SK-N-SH (cell line): ENCODE measurements around the gene ERVMER34-1. TPM values are rescaled to one million over a fixed set of nuclear protein-coding genes. Genes with fewer than 3 reads are reported as not detected.
A peak's percentile ranks its signal among the peaks of the same experiment; 100 is the strongest.

Experiments used
- CTCF ChIA-PET: fragments of 300-600, 350-600 bp; formaldehyde crosslinking; extraction: SDS; loops from one replicate; lab custom pipeline; 2021; lab: Yijun Ruan, JAX
- POLR2A ChIA-PET: fragments of 350-600 bp; sonication (Branson Sonifier 250); formaldehyde crosslinking; extraction: SDS; loops from one replicate; lab custom pipeline; 2020; ENCODE audit warnings: antibody characterized with exemption, inconsistent platforms; lab: Yijun Ruan, JAX
- DNase-seq: peaks from one replicate; pipeline ENCODE4 v3.0.0; 2012
- H2AFZ ChIP-seq: fragments of 200-600 bp; sonication (generic); 2 replicates; pipeline ENCODE4 v1.8.1; 2016; ENCODE audit warnings: antibody characterized with exemption, mild to moderate bottlenecking, low read depth
- H3F3A ChIP-seq: fragments of 200-600 bp; sonication (generic); replicated peaks from 2 replicates; pipeline ENCODE3; 2016; ENCODE audit warnings: antibody characterized with exemption, mild to moderate bottlenecking; ENCODE audit not compliant: insufficient read depth
- H3K27ac ChIP-seq, 2 experiments: fragments of 200-500 bp in 1 of 2; fragments of 200-600 bp in 1 of 2; sonication (Bioruptor generic) in 1 of 2; sonication (generic), shearing (Covaris generic) in 1 of 2; 2 replicates each; pipeline versions ENCODE4 v1.5.1 to v1.6.1; 2014 to 2016; ENCODE audit warnings: low read depth in 2 of 2, inconsistent platforms in 1 of 2, low read length in 1 of 2, mild to moderate bottlenecking in 1 of 2, mixed read lengths in 1 of 2
- H3K27me3 ChIP-seq: fragments of 200-600 bp; sonication (generic), shearing (Covaris generic); 2 replicates; pipeline ENCODE4 v1.6.1; 2016; ENCODE audit warnings: mixed run types; ENCODE audit not compliant: insufficient read depth
- H3K36me3 ChIP-seq, 2 experiments: fragments of 200-500 bp in 1 of 2; fragments of 200-600 bp in 1 of 2; sonication (Bioruptor generic) in 1 of 2; sonication (generic) in 1 of 2; replicated peaks in 1 of 2; 2 replicates each; pipeline versions ENCODE3 to v1.5.1; 2014 to 2016; ENCODE audit warnings: low read length in 1 of 2, mild to moderate bottlenecking in 1 of 2; ENCODE audit not compliant: insufficient read depth in 2 of 2, control insufficient read depth in 1 of 2
- H3K4me1 ChIP-seq, 2 experiments: fragments of 200-500 bp in 1 of 2; fragments of 200-600 bp in 1 of 2; sonication (Bioruptor generic) in 1 of 2; sonication (generic), shearing (Covaris generic) in 1 of 2; 2 replicates each; pipeline versions ENCODE4 v1.5.1 to v1.6.1; 2014 to 2016; ENCODE audit warnings: low read depth in 1 of 2, low read length in 1 of 2, mixed run types in 1 of 2; ENCODE audit not compliant: insufficient read depth in 2 of 2, control insufficient read depth in 1 of 2
- H3K4me2 ChIP-seq: fragments of 200-600 bp; sonication (generic), shearing (Covaris generic); 2 replicates; pipeline ENCODE4 v1.6.1; 2017; ENCODE audit warnings: mixed run types
- H3K4me3 ChIP-seq, 2 experiments: fragments of 200-500 bp in 1 of 2; fragments of 200-600 bp in 1 of 2; sonication (Bioruptor generic) in 1 of 2; sonication (generic), shearing (Covaris generic) in 1 of 2; 2 replicates each; pipeline versions ENCODE4 v1.5.1 to v1.8.1; 2014 to 2016; ENCODE audit warnings: low read depth in 2 of 2, inconsistent platforms in 1 of 2, low read length in 1 of 2, mild to moderate bottlenecking in 1 of 2, mixed read lengths in 1 of 2, moderate library complexity in 1 of 2
- H3K79me2 ChIP-seq: fragments of 200-600 bp; sonication (generic); 2 replicates; pipeline ENCODE4 v1.8.1; 2017; ENCODE audit warnings: mild to moderate bottlenecking; ENCODE audit not compliant: insufficient read depth
- H3K9ac ChIP-seq: fragments of 200-600 bp; sonication (generic); 2 replicates; pipeline ENCODE4 v1.6.1; 2017; ENCODE audit warnings: mixed run types
- H3K9me2 ChIP-seq: fragments of 200-600 bp; sonication (generic); 2 replicates; pipeline ENCODE4 v1.6.1; 2017; ENCODE audit warnings: mixed run types
- H3K9me3 ChIP-seq: fragments of 200-600 bp; sonication (generic); 2 replicates; pipeline ENCODE4 v1.6.1; 2017; ENCODE audit warnings: mixed run types, mild to moderate bottlenecking, moderate library complexity
- H4K20me1 ChIP-seq: fragments of 200-600 bp; sonication (generic); 2 replicates; pipeline ENCODE4 v1.6.1; 2017; ENCODE audit warnings: mild to moderate bottlenecking, mixed run types; ENCODE audit not compliant: insufficient read depth
- EP300 ChIP-seq, 2 experiments: IDR thresholded peaks; 2 replicates each; pipeline versions ENCODE4 v1.4.0 to v1.6.1; 2012; ENCODE audit warnings: borderline replicate concordance in 1 of 2, low read depth in 1 of 2, low read length in 1 of 2
- FOSL2 ChIP-seq: IDR thresholded peaks from 2 replicates; pipeline ENCODE4 v1.4.0; 2012; ENCODE audit warnings: low read depth, mild to moderate bottlenecking, moderate library complexity, borderline replicate concordance
- FOXJ3 ChIP-seq: sonication (generic); formaldehyde crosslinking; IDR thresholded peaks from 2 replicates; pipeline ENCODE4 v1.5.1; 2020; ENCODE audit warnings: mild to moderate bottlenecking, missing genetic modification reagents
- GABPA ChIP-seq: IDR thresholded peaks from 2 replicates; pipeline ENCODE4 v1.4.0; 2012; ENCODE audit warnings: low read depth, mild to moderate bottlenecking
- MEF2A ChIP-seq: IDR thresholded peaks from 2 replicates; pipeline ENCODE4 v1.4.0; 2012; ENCODE audit warnings: low read depth, borderline replicate concordance
- MXI1 ChIP-seq: IDR thresholded peaks from 2 replicates; pipeline ENCODE4 v1.6.1; 2012; ENCODE audit warnings: mild to moderate bottlenecking, low read depth, low read length, improper control_type of control experiment
- NRF1 ChIP-seq: IDR thresholded peaks from 2 replicates; pipeline ENCODE4 v1.6.1; 2012; ENCODE audit warnings: low read depth, mild to moderate bottlenecking, low read length
- POLR2AphosphoS5 ChIP-seq: IDR thresholded peaks from 2 replicates; pipeline ENCODE4 v1.6.1; 2012; ENCODE audit warnings: low read depth, low read length
- RAD21 ChIP-seq: IDR thresholded peaks from 2 replicates; pipeline ENCODE4 v1.6.1; 2012; ENCODE audit warnings: mild to moderate bottlenecking, low read length
- RXRA ChIP-seq: IDR thresholded peaks from 2 replicates; pipeline ENCODE4 v1.4.0; 2012; ENCODE audit warnings: low read depth, mild to moderate bottlenecking, borderline replicate concordance
- TCF12 ChIP-seq: IDR thresholded peaks from 2 replicates; pipeline ENCODE4 v1.4.0; 2012
- WGBS: methylation state at CpG from one replicate; pipeline ENCODE4 v1.1.6; 2017; ENCODE audit warnings: low lambda C conversion rate; 5-methylcytosine and 5-hydroxymethylcytosine counted together
- polyA plus RNA-seq, 3 experiments: library from polyadenylated mRNA; depleted of rRNA; stranded (reverse); fragments of >200 nt; gene quantifications; 2 replicates each; pipeline ENCODE4 v1.2.3, GENCODE V29; 2012
- TF ChIP-seq, protein P1 (sequence below): IDR thresholded peaks from 2 replicates; pipeline ENCODE4; 2012
- TF ChIP-seq, protein P2 (sequence below): IDR thresholded peaks from 2 replicates; pipeline ENCODE4 v1.4.0; 2012; ENCODE audit warnings: low read depth
- TF ChIP-seq, protein P3 (sequence below): IDR thresholded peaks from 2 replicates; pipeline ENCODE4 v1.4.0; 2012; ENCODE audit warnings: low read depth, borderline replicate concordance
- TF ChIP-seq, protein P4 (sequence below): fragments of 200-600 bp; sonication (generic); IDR thresholded peaks from 2 replicates; pipeline ENCODE4 v1.6.1; 2017; ENCODE audit warnings: antibody characterized with exemption, mild to moderate bottlenecking, moderate library complexity
- TF ChIP-seq, protein P5 (sequence below): IDR thresholded peaks from 2 replicates; pipeline ENCODE4 v1.4.0; 2012; ENCODE audit warnings: low read depth, borderline replicate concordance

The ERVMER34-1 gene
- polyA plus RNA-seq, 1 of the 3 experiments (the other 2 are of a cell fraction): 0.05 TPM

DNA sequence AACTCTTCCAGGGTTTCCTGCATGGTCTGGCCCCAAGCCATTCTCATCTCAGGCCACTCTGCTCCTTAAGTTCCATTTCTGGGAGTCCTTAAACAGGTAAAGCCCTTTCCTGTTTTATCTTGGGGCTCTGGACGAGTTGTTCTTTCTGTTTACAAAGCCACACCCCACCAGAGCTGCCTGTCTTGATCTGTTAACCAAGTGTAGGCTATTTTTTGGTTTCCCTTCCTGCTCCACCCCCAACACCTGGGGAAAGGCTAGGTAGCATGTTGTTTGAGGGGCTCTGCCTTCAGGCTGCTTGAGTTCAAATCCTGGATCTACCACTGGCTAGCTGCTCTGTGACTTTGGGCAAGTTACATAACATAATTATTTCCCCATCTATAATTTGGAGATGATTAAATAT, 40.0 kb downstream of the ERVMER34-1 start:
- H3K4me1 ChIP-seq: peaks cover 10 to 31% of the 10 kb centered on the region in 2 experiments; a peak in 2 of 4 replicates
- WGBS: 44% methylated on average over 1 of the region's 1 CpG
- no peaks in the 10 kb centered on the region for H3K27me3 ChIP-seq
- DNase-seq: no peak
- CTCF ChIA-PET: interaction anchor here (1.0 to 4.3 kb wide), 5 partner anchors 53 to 273 kb away, joined by 3 to 26 read pairs (median 7); no protein-coding TSS in a partner anchor
- H3K9ac ChIP-seq: no peak overlapping the region
- H4K20me1 ChIP-seq: no peaks in the 10 kb centered on the region
- H3K4me3 ChIP-seq: no peak overlapping the region
- no peak overlapping the region for H3K4me2 ChIP-seq
- no peaks in the 10 kb centered on the region for H3K9me3 ChIP-seq
- H3K27ac ChIP-seq: no peak overlapping the region
- H3K79me2 ChIP-seq: peaks cover 26% of the 10 kb centered on the region
- POLR2A ChIA-PET: interaction anchor here (1.0 to 3.2 kb wide), 7 partner anchors 10 to 165 kb away, joined by 3 to 54 read pairs (median 23); partner anchors contain the start of gene USP46
- H2AFZ ChIP-seq: peak overlapping the region; percentile 91
- peaks cover 7% of the 10 kb centered on the region for H3F3A ChIP-seq
- TF ChIP-seq MXI1: no peak
- TF ChIP-seq, protein P1, sequence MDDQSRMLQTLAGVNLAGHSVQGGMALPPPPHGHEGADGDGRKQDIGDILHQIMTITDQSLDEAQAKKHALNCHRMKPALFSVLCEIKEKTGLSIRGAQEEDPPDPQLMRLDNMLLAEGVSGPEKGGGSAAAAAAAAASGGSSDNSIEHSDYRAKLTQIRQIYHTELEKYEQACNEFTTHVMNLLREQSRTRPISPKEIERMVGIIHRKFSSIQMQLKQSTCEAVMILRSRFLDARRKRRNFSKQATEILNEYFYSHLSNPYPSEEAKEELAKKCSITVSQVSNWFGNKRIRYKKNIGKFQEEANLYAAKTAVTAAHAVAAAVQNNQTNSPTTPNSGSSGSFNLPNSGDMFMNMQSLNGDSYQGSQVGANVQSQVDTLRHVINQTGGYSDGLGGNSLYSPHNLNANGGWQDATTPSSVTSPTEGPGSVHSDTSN: no peak
- no peak for TF ChIP-seq POLR2AphosphoS5
- no peak for TF ChIP-seq RAD21
- TF ChIP-seq NRF1: no peak
- TF ChIP-seq TCF12: no peak
- TF ChIP-seq, protein P2, sequence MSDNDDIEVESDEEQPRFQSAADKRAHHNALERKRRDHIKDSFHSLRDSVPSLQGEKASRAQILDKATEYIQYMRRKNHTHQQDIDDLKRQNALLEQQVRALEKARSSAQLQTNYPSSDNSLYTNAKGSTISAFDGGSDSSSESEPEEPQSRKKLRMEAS: no peak
- no peak for TF ChIP-seq EP300 (IDR thresholded peaks at IDR 0.05; ENCODE audit: borderline replicate concordance in 1 of 2, low read depth in 1 of 2, low read length in 1 of 2)
- no peak for TF ChIP-seq RXRA
- TF ChIP-seq MEF2A: no peak
- TF ChIP-seq, protein P3, sequence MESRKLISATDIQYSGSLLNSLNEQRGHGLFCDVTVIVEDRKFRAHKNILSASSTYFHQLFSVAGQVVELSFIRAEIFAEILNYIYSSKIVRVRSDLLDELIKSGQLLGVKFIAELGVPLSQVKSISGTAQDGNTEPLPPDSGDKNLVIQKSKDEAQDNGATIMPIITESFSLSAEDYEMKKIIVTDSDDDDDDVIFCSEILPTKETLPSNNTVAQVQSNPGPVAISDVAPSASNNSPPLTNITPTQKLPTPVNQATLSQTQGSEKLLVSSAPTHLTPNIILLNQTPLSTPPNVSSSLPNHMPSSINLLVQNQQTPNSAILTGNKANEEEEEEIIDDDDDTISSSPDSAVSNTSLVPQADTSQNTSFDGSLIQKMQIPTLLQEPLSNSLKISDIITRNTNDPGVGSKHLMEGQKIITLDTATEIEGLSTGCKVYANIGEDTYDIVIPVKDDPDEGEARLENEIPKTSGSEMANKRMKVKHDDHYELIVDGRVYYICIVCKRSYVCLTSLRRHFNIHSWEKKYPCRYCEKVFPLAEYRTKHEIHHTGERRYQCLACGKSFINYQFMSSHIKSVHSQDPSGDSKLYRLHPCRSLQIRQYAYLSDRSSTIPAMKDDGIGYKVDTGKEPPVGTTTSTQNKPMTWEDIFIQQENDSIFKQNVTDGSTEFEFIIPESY: no peak
- no peak for TF ChIP-seq GABPA
- TF ChIP-seq, protein P4, sequence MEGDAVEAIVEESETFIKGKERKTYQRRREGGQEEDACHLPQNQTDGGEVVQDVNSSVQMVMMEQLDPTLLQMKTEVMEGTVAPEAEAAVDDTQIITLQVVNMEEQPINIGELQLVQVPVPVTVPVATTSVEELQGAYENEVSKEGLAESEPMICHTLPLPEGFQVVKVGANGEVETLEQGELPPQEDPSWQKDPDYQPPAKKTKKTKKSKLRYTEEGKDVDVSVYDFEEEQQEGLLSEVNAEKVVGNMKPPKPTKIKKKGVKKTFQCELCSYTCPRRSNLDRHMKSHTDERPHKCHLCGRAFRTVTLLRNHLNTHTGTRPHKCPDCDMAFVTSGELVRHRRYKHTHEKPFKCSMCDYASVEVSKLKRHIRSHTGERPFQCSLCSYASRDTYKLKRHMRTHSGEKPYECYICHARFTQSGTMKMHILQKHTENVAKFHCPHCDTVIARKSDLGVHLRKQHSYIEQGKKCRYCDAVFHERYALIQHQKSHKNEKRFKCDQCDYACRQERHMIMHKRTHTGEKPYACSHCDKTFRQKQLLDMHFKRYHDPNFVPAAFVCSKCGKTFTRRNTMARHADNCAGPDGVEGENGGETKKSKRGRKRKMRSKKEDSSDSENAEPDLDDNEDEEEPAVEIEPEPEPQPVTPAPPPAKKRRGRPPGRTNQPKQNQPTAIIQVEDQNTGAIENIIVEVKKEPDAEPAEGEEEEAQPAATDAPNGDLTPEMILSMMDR: no peak
- TF ChIP-seq, protein P5, sequence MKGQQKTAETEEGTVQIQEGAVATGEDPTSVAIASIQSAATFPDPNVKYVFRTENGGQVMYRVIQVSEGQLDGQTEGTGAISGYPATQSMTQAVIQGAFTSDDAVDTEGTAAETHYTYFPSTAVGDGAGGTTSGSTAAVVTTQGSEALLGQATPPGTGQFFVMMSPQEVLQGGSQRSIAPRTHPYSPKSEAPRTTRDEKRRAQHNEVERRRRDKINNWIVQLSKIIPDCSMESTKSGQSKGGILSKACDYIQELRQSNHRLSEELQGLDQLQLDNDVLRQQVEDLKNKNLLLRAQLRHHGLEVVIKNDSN: no peak
- no peak for TF ChIP-seq FOSL2
- no peak for TF ChIP-seq FOXJ3
- no peaks in the 10 kb centered on the region for H3K9me2 ChIP-seq
- H3K36me3 ChIP-seq: peaks cover 25 to 26% of the 10 kb centered on the region in 2 experiments
